ENCODE measurements around the gene HAGHL.
A peak's percentile ranks its signal among the peaks of the same experiment; 100 is the strongest.

The HAGHL gene

DNA sequence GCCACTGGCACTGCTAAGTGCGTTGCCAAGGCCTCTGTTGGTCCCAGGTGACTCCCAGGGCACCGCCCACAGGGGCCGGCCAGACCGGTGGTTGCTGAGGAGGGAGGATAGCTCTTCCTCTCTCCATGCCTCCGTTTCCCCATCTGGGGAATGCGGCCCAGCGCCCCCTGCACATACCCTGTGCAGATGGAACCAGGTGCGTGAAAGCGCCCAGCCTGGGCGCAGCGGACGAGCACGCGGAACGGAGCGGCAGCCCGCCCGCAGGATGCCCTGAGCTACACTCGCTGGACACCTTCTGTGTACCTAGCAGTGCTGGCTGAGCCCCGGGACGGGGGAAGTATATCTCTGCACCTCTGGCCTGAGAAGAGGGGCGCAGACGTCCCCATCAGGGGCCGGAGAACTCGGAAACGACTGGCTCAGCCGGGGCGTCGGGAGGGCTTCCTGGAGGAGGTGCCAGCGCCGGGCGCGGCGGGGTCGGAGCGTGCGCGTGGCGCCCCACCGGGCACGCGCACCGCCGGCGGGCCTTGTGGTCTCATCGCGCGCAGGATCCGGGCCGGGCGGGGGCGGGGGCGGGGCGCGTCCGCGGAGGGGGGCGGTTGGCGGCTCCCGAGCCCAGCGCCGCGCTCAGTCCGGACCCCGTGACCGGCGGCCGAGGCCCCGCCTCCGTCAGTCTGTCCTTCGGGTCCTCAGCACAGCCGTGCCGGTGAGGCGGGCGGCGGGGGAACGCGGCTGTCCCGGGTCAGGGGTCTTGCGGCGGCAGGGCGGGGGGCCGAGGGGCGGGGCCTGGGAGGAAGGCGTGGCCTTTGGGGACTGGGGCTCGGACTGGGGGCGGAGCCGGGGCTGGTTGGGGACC is at the start of gene HAGHL, which contains the start of gene CCDC78:
Gene HAGHL, plus strand, starts transcription at position 669 of the 853 bp plus-strand sequence. CDS start 404 bp downstream, outside the sequence.
Gene CCDC78, minus strand, starts transcription at position 6 of the 853 bp plus-strand sequence. CDS start 76 bp downstream, outside the sequence.
- peak in 1 of 2 donors; percentile 49 for DNase-seq (ENCODE audit: extremely low read depth in 1 of 2, low read depth in 1 of 2)

GRCh38 chr16:677316-678190 is 49.4 kb upstream of the HAGHL start:
- DNase-seq (ENCODE audit: extremely low read depth in 1 of 2, low read depth in 1 of 2), result no peak

GRCh38 chr16:678209-678857 is 48.6 kb upstream of the HAGHL start:
- DNase-seq (ENCODE audit: extremely low read depth in 1 of 2, low read depth in 1 of 2), result no peak

GRCh38 chr16:678858-679813 is 47.8 kb upstream of the HAGHL start:
- DNase-seq (ENCODE audit: extremely low read depth in 1 of 2, low read depth in 1 of 2), result no peak

- peak; percentile 74 to 83 for DNase-seq (ENCODE audit: extremely low read depth in 1 of 2, low read depth in 1 of 2)
Observed at GRCh38 chr16:679814-680624, 46.9 kb upstream of the HAGHL start, which contains the start of gene STUB1. STUB1 (plus strand) TSS chr16:680410; CDS start chr16:680526, 116 bp downstream.

GRCh38 chr16:680625-680945 is 46.3 kb upstream of the HAGHL start:
- DNase-seq (ENCODE audit: extremely low read depth in 1 of 2, low read depth in 1 of 2), result no peak

GRCh38 chr16:680967-681745 is 45.8 kb upstream of the HAGHL start:
- DNase-seq (ENCODE audit: extremely low read depth in 1 of 2, low read depth in 1 of 2), result no peak

DNA sequence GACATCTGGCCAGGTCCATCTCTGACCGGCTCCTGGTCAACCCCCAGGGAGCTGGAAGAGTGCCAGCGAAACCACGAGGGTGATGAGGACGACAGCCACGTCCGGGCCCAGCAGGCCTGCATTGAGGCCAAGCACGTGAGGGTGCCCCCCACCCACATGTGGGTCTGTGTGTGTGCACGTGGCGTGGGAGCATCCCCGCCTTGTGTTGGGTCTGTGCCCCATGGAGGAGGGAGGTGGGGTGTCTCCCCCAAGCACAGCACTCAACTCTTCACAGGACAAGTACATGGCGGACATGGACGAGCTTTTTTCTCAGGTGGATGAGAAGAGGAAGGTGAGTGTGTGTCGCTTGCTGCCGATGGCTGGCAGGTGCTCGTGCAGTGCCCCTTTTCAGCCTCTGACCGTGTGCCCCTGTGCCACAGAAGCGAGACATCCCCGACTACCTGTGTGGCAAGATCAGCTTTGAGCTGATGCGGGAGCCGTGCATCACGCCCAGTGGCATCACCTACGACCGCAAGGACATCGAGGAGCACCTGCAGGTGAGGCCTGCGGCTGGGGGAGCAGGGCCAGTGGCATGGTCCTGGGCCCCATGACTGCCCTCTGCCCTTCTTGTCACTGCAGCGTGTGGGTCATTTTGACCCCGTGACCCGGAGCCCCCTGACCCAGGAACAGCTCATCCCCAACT is 45.0 kb upstream of the HAGHL start:
- DNase-seq (ENCODE audit: extremely low read depth in 1 of 2, low read depth in 1 of 2), result no peak

DNA sequence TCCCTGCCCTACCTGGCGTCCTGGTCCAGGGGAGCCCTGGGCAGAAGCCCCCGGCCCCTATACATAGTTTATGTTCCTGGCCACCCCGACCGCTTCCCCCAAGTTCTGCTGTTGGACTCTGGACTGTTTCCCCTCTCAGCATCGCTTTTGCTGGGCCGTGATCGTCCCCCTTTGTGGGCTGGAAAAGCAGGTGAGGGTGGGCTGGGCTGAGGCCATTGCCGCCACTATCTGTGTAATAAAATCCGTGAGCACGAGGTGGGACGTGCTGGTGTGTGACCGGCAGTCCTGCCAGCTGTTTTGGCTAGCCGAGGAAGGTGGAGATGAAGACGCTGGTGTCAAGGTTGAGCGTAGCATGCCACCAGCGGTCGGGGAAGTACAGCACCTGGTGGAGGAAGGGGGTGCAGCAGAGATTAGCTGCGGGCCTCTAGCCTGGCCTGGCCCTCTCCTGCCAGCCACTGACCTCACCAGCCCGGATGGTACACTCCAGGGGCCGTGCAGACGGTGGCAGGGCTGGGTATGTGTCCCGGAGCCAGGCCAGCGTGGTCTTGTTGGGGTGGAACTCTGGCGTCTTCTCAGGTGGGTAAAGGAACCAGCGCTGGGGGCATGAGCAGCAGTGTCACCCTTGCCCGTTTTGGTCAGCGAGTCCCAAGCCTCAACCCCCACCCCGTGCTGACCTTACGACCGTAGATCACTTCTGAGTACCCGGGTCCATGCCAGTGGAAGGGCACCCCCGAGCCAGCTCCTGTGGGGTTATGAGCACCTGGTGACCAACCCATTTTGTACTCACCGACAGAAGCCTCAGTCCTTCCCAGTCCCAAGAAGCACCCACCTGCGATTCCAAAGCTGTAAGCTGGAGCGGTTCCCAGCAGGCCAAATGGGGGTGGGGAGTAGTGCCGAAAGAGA is 44.2 kb upstream of the HAGHL start:
- DNase-seq (ENCODE audit: extremely low read depth in 1 of 2, low read depth in 1 of 2), result no peak

- no peak for DNase-seq (ENCODE audit: extremely low read depth in 1 of 2, low read depth in 1 of 2)
Observed at GRCh38 chr16:683396-684070, 43.4 kb upstream of the HAGHL start.

- DNase-seq (ENCODE audit: extremely low read depth in 1 of 2, low read depth in 1 of 2), result peak; percentile 95 to 96
Observed at GRCh38 chr16:684071-684794, 42.7 kb upstream of the HAGHL start, which contains the start of gene JMJD8. JMJD8 (minus strand) TSS chr16:684334; CDS start chr16:684319, 15 bp downstream.

DNA sequence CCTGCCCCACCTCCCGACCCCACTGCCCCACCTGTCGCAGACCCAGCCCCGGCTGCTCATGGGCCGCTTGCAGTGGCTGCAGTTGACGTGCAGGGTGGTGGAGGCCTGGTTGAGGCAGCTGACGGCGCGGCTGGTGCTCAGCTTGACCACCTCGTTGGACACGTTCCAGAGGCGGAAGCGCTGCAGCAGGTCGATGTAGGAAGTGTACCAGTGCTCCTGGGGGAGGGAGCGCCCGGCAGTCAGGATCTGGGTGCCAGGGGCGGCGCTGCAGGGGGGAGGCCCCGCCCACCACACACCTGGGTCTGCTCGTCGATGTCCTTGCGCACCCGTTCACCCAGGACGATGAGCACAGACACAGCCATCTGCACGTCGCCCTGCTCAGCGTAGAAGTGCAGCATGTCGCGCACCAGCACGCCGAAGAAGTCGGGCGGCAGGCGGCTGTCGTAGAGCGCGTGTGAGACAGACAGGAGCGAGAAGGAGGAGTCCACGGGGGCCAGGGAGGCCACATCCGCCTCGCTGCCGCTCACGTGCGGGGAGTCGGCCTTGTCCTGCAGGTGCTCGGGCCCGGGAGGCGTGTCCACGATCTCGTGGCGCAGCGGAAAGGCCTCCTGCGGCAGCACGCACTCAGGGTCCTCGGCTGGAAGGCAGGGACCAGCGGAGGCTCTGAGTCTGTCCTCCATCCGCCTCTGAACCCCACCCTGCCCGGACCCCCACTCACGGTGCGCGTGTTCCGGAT is 41.8 kb upstream of the HAGHL start:
- no peak for DNase-seq (ENCODE audit: extremely low read depth in 1 of 2, low read depth in 1 of 2)

GRCh38 chr16:685967-686366 is 40.9 kb upstream of the HAGHL start:
- no peak for DNase-seq (ENCODE audit: extremely low read depth in 1 of 2, low read depth in 1 of 2)

DNA sequence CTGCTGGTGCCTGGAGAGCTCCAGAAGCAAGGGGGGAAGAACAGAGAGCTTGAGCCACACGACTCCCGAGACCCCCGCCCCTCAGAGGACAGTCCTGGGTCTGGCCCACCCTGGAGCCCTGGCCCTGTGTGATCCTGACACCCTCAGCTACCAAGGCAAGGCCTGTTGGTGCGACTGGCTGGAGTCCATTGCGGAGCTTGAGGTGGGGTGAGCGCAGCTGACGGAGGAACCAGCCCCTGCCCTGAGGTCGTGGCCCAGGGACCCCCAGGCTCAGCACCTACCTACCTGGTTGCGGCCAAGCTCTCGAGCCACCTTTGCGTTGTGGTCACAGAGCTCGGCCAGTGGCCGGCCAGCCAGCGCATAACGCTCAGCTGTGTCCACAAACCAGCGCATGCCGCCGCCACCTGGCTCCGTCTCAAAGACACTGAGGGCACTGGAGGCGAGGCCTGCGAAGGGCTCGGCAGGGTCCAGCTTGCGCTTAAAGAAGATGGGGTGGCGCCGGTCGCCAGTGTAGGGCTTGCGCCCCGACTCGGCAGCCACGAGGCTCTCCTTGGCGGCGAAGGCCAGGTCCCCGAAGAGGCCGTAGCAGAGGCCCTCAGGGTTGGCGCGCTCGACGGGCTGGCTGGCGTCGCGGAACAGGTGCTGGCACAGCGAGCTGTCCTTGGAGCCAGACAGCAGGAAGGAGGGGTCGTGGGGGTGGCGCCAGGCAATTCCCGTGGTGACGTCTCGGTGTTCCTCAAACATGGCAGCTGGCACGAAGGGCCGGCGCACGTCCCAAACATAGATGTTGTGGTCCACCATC is 40.2 kb upstream of the HAGHL start:
- no peak for DNase-seq (ENCODE audit: extremely low read depth in 1 of 2, low read depth in 1 of 2)
